ENCODE data around the gene DGKE. TPM values are rescaled to one million over a fixed set of nuclear protein-coding genes. Genes with fewer than 3 reads are reported as not detected.

DGKE gene
- total RNA-seq, 2 donors from 2014 or later, result 29.8 to 30.0 TPM

- no peaks in the 10 kb centered on the region for H3K36me3 Mint-ChIP-seq
- ATAC-seq, result no peak
- DNase-seq (ENCODE audit: low spot score in 2 of 2), result no peak
- no peak overlapping the region for H3K27ac Mint-ChIP-seq
- H3K9me3 Mint-ChIP-seq, result no peaks in the 10 kb centered on the region
Observed at GRCh38 chr17:56809106-56809819, 24.7 kb upstream of the DGKE start.

GRCh38 chr17:56809820-56810179 lies 24.2 kb upstream of the DGKE start:
- ATAC-seq, result no peak
- H3K36me3 Mint-ChIP-seq, result no peaks in the 10 kb centered on the region
- H3K27ac Mint-ChIP-seq, result no peak overlapping the region
- H3K9me3 Mint-ChIP-seq, result no peaks in the 10 kb centered on the region
- no peak for DNase-seq (ENCODE audit: low spot score in 2 of 2)

DNA sequence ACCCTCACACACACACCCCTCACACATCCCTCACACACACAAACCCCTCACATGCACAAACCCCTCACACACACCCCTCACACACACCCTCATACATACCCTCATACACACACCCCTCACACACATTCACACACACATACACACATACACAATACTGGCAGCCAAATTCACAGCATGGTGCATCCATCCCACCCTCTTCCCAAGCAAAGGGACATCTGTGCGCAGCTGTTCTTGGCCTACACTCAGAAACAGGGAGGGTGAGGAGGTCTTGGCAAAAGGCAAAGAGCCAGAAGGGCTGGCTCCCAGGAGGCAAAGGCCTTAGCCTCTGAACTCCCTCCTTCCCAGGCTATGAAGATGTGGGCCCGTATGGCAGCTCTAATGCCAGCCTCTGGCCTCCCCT lies 23.6 kb upstream of the DGKE start:
- DNase-seq (ENCODE audit: low spot score in 2 of 2), result no peak
- H3K36me3 Mint-ChIP-seq, result no peaks in the 10 kb centered on the region
- no peak for ATAC-seq
- H3K9me3 Mint-ChIP-seq, result no peaks in the 10 kb centered on the region
- no peak overlapping the region for H3K27ac Mint-ChIP-seq

DNA sequence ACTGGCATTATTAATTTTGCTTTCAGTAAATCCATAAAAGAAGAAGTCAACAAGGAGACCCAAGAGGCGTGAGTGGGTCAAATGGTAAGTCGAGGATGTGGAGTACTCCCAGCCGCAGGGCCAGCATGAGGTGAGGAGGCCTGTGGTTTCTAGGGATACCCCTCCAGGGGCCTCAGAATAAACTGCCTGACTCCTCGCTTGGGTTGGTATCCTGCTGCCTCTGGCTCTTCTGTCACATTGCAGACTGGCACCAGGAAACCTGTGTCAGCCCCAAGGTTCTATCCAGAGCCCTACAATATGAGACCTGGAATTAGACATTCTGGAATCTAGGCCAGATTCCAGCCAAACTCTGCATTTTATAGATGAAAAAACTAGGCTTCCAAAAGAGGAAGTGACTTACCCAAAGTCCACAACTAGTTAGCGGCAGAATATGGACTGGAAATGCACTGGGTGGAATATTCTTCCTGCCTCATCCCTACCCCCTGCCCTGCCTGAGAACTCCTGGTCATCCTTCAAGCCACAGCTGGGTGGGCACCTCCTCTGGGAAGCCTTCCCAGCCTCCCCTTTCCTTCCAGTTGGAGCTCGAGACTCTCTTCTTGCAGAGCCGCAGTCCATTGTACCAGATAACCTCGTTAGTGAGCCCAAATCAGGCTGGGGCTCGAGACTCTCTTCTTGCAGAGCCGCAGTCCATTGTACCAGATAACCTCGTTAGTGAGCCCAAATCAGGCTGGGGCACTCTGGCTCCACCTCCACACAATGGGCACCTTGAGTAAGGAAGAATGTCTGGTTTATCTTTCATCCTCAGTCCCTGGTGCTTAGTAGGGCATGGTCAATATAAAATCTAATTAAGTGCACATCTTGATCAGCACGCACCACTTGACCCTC lies 22.8 kb upstream of the DGKE start:
- DNase-seq (ENCODE audit: low spot score in 2 of 2) (no peak), ATAC-seq (no peak)
- Mint-ChIP-seq H3K36me3 (no peaks in the 10 kb centered on the region), H3K9me3 (no peaks in the 10 kb centered on the region), H3K27ac (no peak overlapping the region)

GRCh38 chr17:56812901-56813388 lies 21.0 kb upstream of the DGKE start:
- Mint-ChIP-seq H3K36me3 (no peaks in the 10 kb centered on the region), H3K27ac (no peak overlapping the region), H3K9me3 (no peaks in the 10 kb centered on the region)
- DNase-seq (ENCODE audit: low spot score in 2 of 2) (no peak), ATAC-seq (no peak)

DNA sequence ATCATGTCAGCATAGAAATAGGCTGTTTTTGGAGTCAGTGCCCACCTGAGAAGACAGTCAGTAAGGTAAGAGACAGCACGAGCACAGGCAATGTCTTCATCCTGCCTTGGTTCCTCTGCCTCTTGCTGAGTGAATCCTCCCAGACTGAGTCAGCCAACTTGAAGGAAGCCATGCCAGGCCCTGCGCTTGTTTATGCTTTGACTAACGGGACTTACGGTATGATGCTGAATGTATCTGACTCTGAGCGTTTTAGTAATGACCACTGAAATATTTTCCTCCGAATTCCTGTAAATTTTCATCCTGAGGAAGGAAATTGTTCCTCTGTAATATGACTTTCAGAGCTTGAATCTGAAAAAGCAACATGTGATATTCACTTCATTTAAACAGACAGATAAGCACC lies 18.2 kb upstream of the DGKE start:
- no peaks in the 10 kb centered on the region for H3K9me3 Mint-ChIP-seq
- H3K27ac Mint-ChIP-seq, result no peak overlapping the region
- H3K36me3 Mint-ChIP-seq, result no peaks in the 10 kb centered on the region
- ATAC-seq, result no peak
- no peak for DNase-seq (ENCODE audit: low spot score in 2 of 2)

GRCh38 chr17:56817066-56817465 lies 16.9 kb upstream of the DGKE start:
- ATAC-seq (no peak), DNase-seq (ENCODE audit: low spot score in 2 of 2) (no peak)
- H3K36me3 Mint-ChIP-seq, result no peaks in the 10 kb centered on the region
- H3K9me3 Mint-ChIP-seq, result no peaks in the 10 kb centered on the region
- no peak overlapping the region for H3K27ac Mint-ChIP-seq

- no peak for ATAC-seq
- Mint-ChIP-seq H3K27ac (no peak overlapping the region), H3K36me3 (no peaks in the 10 kb centered on the region), H3K9me3 (no peaks in the 10 kb centered on the region)
- no peak for DNase-seq (ENCODE audit: low spot score in 2 of 2)
Observed at GRCh38 chr17:56819030-56819429, 14.9 kb upstream of the DGKE start.

DNA sequence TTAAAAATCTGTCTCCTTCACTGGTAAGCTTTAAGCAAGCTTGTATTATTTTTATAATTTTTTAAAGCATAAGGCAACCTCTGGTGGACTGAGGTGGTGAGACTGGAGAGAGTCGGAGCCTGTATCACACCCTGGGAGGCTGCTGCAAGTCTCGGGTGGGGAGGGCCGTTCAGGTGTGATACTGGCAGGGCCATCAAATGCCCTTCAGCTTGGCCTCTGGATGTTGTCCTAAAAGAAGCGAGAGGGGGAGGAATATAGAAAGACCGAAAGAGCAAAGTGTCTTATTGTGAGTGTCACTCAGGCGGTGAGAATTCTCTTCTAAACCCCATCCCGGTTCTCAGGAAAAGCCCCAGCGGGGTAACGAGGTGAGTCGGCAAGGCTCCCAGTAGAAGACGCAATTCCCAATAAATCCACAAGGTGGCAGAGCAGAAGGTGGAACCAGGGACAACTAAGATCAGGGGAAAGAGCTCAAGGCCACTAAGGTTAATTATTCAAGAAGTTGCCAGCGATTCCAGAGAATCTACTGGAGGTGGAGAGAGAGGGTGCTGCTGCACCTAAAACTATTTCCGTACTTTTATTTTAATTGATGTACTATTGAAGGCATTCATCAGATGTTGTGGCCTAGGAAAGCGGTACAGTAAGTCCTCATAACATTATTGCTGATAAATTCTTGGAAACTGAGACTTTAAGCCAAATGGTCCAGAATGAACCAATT lies 14.4 kb upstream of the DGKE start:
- H3K36me3 Mint-ChIP-seq, result no peaks in the 10 kb centered on the region
- peak overlapping the region in 1 of 2 donors; percentile 79 for H3K27ac Mint-ChIP-seq
- no peaks in the 10 kb centered on the region for H3K9me3 Mint-ChIP-seq
- ATAC-seq (peak; percentile 84 to 85), DNase-seq (ENCODE audit: low spot score in 2 of 2) (peak; percentile 63 to 86)

DNA sequence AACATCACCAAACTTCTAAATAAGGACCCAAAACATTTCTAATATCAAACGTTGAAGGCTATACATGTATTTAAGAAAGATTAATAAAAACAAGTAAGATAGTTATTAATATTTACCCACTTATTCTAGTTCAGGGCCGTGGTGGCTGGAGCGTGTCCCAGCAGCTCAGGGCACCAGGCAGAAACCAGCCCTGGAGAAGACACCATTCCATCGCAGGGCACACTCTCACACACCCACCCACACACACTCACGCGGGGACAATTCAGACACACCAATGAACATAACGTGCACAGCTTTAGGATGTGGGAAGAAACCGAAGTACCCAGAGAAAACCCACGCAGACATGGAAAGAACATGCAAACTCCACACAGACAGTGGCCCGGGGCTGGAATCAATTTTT lies 13.7 kb upstream of the DGKE start:
- no peak for ATAC-seq
- H3K9me3 Mint-ChIP-seq, result no peaks in the 10 kb centered on the region
- H3K27ac Mint-ChIP-seq, result no peak overlapping the region
- DNase-seq (ENCODE audit: low spot score in 2 of 2), result no peak
- H3K36me3 Mint-ChIP-seq, result no peaks in the 10 kb centered on the region

- H3K27ac Mint-ChIP-seq, result no peak overlapping the region
- peak; percentile 65 to 72 for ATAC-seq
Observed at GRCh38 chr17:56821847-56822534, 12.0 kb upstream of the DGKE start.

DNA sequence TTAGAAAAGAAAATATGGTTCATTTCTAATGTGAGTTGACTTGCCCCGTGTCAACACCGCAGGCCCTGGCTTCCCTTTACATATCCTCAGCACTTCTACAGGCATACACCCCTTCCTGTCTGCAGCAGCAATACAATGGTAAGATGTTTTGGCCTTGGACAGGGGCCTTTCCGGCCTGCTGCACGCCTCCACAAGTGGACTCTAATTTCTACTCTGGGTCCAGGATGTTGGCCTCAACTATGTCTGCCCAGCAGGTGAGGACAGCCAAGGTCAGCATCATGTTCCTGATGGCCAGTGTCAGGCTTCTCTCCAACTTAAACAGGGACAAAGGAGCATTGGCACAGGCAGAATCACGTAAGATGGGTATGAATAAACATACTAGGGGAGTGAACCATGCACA lies 11.2 kb upstream of the DGKE start:
- ATAC-seq (no peak), DNase-seq (ENCODE audit: low spot score in 2 of 2) (no peak)
- Mint-ChIP-seq H3K27ac (no peak overlapping the region), H3K9me3 (no peaks in the 10 kb centered on the region), H3K36me3 (no peaks in the 10 kb centered on the region)

More at GRCh38 chr17:56821847-56822534, 12.0 kb upstream of the DGKE start:
- no peak for DNase-seq (ENCODE audit: low spot score in 2 of 2)
- Mint-ChIP-seq H3K9me3 (no peaks in the 10 kb centered on the region), H3K36me3 (no peaks in the 10 kb centered on the region)

- no peaks in the 10 kb centered on the region for H3K36me3 Mint-ChIP-seq
- H3K27ac Mint-ChIP-seq, result no peak overlapping the region
- no peaks in the 10 kb centered on the region for H3K9me3 Mint-ChIP-seq
- ATAC-seq (no peak), DNase-seq (ENCODE audit: low spot score in 2 of 2) (no peak)
Observed at GRCh38 chr17:56823848-56824247, 10.1 kb upstream of the DGKE start.

DNA sequence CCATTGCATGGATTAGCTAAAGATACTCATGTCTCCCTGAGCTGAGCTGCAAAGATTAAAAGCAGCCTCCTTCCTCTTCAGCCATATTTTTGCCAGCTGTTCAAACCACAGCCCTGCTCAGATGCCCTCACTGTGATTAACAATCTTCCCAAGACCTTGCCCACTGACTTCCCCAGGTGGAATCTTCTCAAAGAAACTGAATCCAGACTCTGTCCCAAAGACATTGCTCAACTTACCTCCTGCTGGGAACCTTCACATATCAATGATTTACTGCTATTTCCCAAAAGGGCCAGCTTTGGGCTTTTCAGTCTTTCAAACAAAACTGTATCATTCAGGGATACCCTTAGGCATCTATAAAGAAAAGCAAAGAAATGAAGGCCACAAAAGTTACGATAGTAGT lies 9.4 kb upstream of the DGKE start:
- no peaks in the 10 kb centered on the region for H3K9me3 Mint-ChIP-seq
- H3K36me3 Mint-ChIP-seq, result no peaks in the 10 kb centered on the region
- DNase-seq (ENCODE audit: low spot score in 2 of 2) (no peak), ATAC-seq (no peak)
- H3K27ac Mint-ChIP-seq, result no peak overlapping the region

DNA sequence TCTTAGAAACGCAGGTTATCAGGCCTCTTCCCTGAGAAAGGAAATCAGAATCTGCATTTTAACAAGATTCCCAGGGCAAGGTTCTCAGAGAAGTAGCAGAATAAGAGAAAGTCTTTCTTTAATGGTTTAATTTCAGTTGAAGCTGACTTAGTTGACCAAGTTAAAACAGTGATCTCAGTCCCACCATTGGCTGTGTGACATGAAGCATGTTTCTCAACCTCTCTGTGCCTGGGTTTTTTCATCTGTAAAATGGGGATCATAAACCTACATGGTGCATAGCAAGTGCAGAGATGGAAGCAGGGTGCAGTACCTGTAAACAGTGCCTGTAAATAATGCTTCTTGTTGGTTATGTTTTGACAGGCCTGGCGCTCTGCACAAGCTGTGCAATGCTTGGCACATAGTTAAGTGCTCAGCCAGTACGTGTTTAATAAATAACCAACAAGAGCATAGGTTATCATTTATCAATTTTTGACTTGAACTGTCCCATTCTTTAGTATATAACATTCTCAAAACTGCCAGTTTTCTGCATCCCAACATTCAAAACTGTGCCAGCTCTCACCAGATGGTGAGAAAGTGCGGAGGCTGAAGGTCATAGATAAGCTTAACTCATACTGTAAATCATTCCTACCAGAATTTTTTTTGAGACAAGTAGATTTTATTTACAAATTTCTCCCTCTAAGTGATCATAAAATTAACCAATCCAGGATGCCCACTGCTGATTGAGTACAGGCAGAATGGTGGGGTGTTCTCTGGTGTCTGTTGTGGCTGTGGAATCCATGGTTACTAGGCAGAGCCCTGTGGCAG lies 7.1 kb upstream of the DGKE start:
- peaks cover 0 to 11% of the 10 kb centered on the region in 2 donors for H3K36me3 Mint-ChIP-seq
- no peaks in the 10 kb centered on the region for H3K9me3 Mint-ChIP-seq
- ATAC-seq, result no peak
- DNase-seq (ENCODE audit: low spot score in 2 of 2), result no peak
- no peak overlapping the region for H3K27ac Mint-ChIP-seq
